GM18508 (cell line): ENCODE measurements around the gene VWA5B2.

ENCODE experiments used
- ATAC-seq: cut with Tn5 transposase; IDR thresholded peaks from one replicate; pipeline ENCODE4 v1.9.1; 2021; ENCODE audit warnings: moderate number of reproducible peaks; ENCODE audit not compliant: insufficient read depth, unreplicated experiment

Gene VWA5B2

DNA sequence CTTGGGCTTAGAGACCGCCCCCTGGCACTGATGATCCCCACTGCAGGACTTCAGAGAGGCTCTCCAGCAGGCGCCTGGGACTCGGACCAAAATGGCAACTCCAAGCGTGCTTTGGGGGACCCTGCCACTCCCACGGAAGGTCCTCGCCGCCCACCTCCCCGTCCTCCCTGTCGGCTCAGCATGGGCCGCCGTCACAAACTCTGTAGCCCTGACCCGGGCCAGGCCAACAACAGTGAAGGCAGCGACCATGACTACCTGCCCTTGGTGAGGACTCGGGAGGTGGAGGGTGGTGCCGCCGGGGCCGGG is 11.7 kb downstream of the VWA5B2 start:
- no peak for ATAC-seq

DNA sequence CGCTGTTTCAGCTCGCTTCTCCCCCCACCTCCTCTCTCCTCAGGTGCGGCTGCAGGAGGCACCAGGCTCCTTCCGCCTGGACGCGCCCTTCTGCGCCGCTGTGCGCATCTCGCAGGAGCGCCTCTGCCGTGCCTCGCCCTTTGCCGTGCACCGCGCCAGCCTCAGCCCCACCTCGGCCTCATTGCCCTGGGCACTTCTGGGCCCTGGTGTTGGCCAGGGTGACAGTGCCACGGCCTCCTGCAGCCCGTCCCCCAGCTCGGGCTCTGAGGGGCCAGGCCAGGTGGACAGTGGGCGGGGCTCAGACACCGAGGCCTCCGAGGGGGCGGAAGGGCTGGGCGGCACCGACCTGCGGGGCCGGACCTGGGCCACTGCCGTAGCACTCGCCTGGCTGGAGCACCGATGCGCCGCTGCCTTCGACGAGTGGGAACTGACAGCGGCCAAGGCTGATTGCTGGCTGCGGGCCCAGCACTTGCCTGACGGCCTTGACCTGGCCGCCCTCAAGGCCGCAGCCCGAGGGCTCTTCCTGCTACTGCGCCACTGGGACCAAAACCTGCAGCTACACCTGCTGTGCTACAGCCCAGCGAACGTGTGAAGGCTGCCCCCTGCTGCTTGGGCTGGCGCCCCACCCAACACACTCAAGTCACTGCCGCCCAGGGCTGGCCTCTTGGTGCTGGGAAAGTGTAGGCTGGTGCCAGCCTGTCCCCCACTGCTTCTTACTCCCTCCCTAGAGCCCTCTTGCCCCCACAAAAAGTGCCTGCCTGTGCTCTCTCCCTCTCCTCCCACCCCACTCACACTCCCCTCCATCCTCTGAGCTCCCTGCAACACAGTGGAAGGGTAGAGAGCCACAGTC is 12.3 kb downstream of the VWA5B2 start:
- ATAC-seq: no peak

- ATAC-seq: no peak
These were observed 12.9 kb downstream of the VWA5B2 start for GRCh38 chr3:184242297-184242685.

DNA sequence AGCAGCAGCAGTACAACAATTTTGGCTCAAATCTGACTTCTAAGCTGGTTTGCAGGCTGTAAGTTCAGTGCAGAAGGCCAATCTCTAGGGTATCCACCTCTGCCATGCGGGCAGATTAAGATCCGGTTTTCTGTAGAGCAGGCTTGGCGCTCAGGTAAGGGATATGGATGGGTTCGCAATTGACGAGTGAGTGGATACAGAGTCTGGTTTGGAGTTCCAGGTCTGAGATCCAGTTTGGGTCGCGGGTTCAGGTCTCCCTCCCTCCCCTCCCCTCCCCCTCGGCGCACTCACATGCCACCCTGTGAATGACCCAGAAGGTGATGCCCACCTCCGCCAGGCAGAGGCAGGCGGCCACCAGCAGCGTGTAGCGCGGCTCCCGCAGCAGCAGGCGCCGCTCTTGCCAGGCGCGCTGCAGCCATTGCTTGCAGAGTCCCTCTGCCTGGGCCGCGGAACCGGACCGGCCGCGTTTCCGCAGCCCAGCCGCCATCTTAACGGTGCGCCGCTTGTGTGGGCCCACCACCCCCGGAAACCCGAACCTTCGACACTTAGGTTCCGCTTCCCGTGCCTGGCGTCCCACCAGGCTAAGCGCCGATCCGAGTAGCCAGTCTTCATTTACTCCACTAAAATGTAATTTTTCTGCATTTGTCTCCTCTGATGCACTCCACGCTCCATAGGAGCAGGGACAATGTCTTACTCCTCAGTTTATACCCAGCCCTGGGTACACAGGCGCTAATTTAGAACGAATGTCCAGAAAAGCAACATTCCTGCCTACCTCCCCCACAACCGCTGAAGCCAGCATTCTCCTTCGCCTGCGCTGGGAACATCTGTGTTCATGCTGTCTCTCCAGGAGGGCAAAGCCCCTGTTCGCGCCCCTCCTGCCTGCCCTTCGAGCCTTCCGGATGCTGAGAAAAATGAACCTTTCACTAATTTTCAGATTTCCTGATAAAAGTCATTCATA is 19.3 kb downstream of the VWA5B2 start, which contains the start of gene ALG3:
ALG3 (minus strand) TSS at position 509 of the 958 bp plus-strand sequence; CDS start at position 487, 22 bp downstream.
- ATAC-seq: no peak

DNA sequence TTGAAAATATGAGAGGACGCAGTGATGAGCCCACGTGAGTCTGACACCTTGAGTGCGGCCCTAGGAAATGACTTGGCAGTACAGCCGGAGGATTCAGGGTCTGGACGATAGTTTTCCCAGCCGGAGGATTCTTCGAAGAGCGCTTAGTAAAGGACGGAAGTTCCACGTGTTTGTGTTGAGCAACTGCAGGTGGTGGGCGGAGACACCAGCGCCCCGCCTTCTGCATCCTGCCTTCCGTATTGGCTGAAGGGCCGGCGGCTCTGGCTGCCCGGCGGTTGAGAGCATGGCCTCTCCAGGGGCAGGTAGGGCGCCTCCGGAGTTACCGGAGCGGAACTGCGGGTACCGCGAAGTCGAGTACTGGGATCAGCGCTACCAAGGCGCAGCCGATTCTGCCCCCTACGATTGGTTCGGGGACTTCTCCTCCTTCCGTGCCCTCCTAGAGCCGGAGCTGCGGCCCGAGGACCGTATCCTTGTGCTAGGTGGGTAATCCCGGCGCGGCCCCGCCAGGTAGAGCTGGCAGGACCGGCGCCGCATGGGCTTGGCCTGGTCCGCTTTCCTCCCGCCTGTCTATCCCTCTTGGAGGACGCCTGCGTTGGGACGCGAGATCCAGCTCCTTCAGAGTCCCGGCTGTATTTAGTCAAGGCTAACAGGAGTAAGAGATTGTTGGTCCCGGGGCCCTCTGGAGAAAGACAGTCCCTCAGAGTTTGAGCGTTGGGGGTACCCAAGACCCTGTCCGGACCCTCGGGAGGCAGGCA is 20.2 kb downstream of the VWA5B2 start, which contains the start of gene EEF1AKMT4:
EEF1AKMT4 (plus strand) TSS at position 261 of the 755 bp plus-strand sequence; CDS start at position 284, 23 bp downstream.
- peak; percentile 80 for ATAC-seq

DNA sequence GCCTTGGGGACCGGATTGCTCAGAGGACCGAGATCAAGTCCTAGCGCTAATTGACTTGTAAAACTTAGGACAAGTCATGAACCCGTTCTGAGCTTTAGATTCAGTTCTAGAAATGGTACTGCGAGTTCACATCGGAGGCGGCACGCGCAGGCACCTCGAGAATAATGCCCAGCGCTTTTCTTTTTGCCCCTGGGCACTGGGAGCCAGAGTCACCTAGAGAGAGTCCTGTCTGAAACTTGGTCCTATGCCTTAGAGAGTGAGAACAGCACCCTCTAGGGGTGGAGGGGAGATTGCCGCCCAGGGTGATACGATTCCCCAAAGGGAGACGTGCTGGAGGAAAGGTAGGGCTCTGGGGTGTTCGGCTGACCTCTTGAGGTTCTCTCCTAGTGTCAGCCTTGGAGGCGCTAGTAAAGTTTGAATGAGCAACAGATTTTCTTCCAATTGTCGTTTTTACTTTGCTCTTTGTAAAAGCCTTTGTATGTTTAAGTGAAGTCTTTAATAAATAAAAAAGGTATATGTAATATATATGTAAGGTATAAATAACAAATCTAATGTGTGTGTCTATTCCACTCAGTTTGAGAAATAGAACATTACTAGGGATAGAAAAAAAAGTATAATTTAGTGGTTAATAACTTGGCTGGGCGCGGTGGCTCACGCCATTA is 20.9 kb downstream of the VWA5B2 start:
- no peak for ATAC-seq

DNA sequence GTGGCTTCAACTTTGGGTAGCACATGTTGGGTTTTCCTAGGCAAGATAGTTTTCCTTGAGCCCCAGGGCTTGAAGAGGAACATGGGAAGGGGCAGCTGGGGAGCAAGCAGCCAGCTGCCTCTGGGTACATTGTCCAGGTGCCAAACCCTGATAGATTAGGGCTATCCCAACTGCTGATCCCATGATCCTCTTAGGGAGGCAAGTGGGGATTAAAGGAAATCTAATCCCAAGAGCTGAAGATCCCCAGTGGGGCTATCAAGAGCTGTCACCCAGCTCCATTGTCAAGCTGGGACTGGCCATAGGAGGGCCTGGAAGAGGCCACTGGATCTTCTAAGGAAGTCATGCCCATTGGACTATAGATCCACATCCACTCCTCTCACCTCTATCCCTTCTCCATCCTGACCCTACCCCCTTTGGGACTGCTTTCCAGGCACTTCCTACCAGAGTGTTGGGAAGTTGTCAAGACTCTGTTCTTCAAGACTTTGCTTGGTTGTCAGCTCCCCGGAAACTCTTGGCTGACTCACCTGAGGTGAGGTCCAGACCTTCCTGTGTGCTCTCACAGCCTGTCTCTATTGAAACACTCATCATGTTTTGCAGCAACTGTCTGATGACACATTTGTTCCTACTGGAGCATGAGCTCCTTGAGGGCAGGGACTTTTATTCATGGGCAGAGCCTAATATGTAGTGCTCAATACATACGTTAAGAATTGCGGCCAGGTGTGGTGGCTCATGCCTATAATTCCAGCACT is 26.1 kb downstream of the VWA5B2 start:
- ATAC-seq: no peak

DNA sequence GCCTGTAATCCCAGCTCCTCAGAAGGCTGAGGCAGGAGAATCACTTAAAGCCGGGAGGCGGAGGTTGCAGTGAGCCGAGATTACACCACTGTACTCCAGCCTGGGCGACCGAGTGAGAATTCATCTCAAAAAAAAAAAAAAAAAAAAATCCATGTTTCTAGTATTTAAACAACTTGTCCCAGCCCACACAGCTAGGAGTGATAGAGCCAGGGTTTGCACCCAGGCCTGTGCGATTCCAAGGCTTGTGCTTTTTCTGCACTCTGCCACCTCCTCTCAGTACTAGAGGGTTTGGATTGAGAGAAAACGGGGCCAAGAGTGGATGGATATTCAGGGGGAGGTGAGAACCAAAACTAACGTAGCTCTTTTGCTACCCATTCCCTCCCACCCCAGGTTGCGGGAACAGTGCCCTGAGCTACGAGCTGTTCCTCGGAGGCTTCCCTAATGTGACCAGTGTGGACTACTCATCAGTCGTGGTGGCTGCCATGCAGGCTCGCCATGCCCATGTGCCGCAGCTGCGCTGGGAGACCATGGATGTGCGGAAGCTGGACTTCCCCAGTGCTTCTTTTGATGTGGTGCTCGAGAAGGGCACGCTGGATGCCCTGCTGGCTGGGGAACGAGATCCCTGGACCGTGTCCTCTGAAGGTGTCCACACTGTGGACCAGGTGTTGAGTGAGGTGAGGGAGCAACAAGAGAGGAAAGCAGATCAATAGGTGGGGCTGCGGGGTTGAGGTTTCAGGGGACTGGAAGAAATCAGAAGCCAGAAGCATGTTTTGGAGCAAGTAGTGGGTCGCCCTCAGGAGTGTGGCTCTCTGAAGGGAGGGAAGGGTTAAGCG is 27.9 kb downstream of the VWA5B2 start:
- no peak for ATAC-seq

- ATAC-seq: no peak
These were observed 29.5 kb downstream of the VWA5B2 start for GRCh38 chr3:184258926-184259325.

- no peak for ATAC-seq
These were observed 30.1 kb downstream of the VWA5B2 start for GRCh38 chr3:184259396-184259877.

DNA sequence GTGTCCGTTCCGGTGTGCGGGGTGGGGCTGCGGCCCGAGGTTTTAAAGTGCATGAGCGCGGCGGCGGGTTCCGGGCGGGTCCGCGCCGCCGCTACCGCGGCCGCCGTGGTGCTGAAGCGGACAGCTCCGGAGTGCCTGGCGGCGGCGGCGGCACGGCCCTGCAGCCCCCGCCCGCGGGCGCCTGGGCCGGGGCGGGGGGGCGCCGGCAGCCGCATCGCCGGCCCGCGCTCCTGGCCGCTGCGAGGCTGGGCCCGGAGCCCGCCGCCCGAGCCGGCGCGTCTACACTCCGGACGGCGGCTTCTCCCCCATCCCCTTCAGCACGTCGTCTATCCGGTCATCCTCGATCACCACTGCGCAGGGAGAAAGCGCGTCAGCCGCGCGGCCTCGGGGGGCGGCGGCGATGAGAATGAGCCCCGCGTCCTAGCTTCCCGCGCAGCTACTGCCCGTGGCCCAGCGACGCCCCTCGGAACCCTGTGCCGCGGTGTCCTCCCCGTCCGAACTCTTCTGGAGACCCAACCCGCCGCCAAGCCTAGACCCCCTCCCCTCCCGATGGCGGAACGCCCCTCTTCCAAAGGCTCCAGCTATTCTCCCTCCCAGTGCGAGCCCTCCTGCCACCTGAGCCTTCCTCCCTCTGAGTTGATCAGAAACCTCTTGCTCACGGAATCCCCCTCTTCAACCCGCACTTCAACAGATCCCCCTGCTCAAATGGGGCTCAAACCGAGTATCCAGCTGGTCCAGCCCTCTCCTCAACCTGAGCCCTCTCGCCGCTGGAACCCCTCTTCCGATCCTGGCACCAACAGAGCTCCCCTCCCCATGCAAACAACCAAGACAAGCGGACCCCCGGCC is 30.7 kb downstream of the VWA5B2 start:
- no peak for ATAC-seq

- no peak for ATAC-seq
These were observed 31.4 kb downstream of the VWA5B2 start for GRCh38 chr3:184260724-184261269.

- no peak for ATAC-seq
These were observed 32.0 kb downstream of the VWA5B2 start, which contains the start of gene CAMK2N2 for GRCh38 chr3:184261270-184261853. Gene CAMK2N2 (minus strand): TSS chr3:184261553. CDS start chr3:184261285, 268 bp downstream.

DNA sequence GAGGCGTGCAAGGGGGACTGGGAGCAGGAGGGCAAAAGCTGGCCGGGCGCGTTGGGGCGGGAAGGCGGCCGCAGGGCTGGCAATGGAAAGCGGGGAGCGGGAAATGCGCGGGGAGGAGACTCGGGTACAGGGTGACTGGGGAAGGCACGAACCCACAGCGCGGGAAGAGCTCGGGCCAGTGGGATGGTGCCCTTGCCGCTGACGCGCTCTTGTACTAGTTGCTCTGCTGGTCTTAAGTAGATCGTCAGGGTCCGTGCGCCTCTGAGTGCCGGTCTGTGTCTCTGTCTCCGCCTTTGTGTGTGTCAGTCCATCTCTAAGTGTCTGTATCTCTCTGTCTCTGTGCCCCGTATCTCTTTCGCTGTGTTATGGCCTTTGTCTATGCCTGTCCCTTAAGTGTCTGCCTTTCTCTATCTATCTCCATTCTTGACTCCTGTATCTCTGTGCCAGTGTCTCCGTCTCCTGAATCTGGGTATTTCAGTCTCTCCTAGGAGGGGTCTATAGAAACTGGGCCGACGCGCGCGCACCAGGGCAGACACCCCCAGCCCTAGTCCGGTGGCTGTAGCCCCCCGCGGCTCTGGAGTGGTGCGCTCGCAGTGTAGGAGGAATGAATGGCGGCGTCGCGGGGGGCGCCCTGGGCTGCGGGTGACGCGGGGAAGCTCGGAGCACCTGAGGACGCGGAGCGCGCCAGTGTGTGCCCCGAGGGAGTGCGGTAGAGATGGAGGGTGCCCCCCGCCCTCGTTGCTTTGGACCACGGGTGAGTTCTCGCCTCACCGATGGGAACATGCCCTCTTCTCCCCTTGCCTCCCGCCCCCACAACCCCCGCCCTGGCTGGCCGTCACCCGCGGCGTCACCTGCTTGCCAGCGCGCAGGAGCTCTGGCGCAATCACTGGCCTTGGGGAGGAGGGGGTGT is 32.7 kb downstream of the VWA5B2 start:
- ATAC-seq: no peak

DNA sequence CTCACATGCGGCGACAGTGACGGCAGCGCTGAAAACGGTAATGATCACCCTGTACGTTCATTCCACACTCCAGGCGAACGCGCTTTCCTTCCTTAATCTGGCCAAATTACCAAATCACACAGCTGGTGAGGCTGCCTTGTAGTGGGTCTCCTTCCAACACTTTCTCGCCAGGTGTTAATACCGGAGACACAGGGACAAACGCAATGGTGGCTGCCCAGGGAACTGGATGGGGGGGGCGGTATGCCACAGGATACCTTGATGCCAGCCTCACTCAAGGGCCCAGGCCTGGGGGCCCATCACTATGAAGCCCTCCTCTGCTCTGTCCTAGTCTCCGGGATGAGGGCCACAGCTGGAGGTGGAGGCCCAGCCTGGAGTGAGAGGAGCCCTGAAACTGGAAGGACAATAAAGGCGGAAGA is 33.4 kb downstream of the VWA5B2 start:
- no peak for ATAC-seq
